Measurements from ENCODE around the gene LMNB1. TPM values are rescaled to one million over a fixed set of nuclear protein-coding genes. Genes with fewer than 3 reads are reported as not detected.
A peak's percentile ranks its signal among the peaks of the same experiment; 100 is the strongest.
"Not testable (repeated sequence)": the region's sequence is repeated elsewhere in the genome, so short reads cannot be mapped to it uniquely, and the experiment has no call there.

Gene LMNB1
- polyA plus RNA-seq, 1 donor, result 48.9 TPM

- no peaks in the 10 kb centered on the region for H3K27me3 ChIP-seq (ENCODE audit: control insufficient read depth, insufficient read depth, low read length)
- DNase-seq, result no peak
- H3K27ac ChIP-seq (ENCODE audit: low read length), result no peak overlapping the region
- no CpG with 5 or more reads among the region's 5 CpGs for WGBS (ENCODE audit: insufficient coverage, low lambda C conversion rate)
- no peaks in the 10 kb centered on the region for H3K9me3 ChIP-seq (ENCODE audit: control insufficient read depth, low read depth, low read length)
- no peak overlapping the region for H3K4me3 ChIP-seq (ENCODE audit: low read length)
- H3K4me1 ChIP-seq (ENCODE audit: control insufficient read depth, insufficient read depth, low read length), result no peaks in the 10 kb centered on the region
- H3K36me3 ChIP-seq (ENCODE audit: control insufficient read depth, insufficient read depth, low read length), result peaks cover 26% of the 10 kb centered on the region
Measured at GRCh38 chr5:126819253-126819652, 42.3 kb downstream of the LMNB1 start.

- Histone ChIP-seq H3K27ac (ENCODE audit: low read length) (no peak overlapping the region), H3K9me3 (ENCODE audit: control insufficient read depth, low read depth, low read length) (no peaks in the 10 kb centered on the region), H3K36me3 (ENCODE audit: control insufficient read depth, insufficient read depth, low read length) (peaks cover 45% of the 10 kb centered on the region), H3K27me3 (ENCODE audit: control insufficient read depth, insufficient read depth, low read length) (no peaks in the 10 kb centered on the region), H3K4me3 (ENCODE audit: low read length) (no peak overlapping the region), H3K4me1 (ENCODE audit: control insufficient read depth, insufficient read depth, low read length) (no peaks in the 10 kb centered on the region)
- no peak for DNase-seq
- 100% methylated on average over 1 of the region's 3 CpGs for WGBS (ENCODE audit: insufficient coverage, low lambda C conversion rate)
Measured at GRCh38 chr5:126826619-126827215, 49.8 kb downstream of the LMNB1 start.

GRCh38 chr5:126829098-126829497, 52.2 kb downstream of the LMNB1 start:
- no peaks in the 10 kb centered on the region for H3K9me3 ChIP-seq (ENCODE audit: control insufficient read depth, low read depth, low read length)
- no peaks in the 10 kb centered on the region for H3K4me1 ChIP-seq (ENCODE audit: control insufficient read depth, insufficient read depth, low read length)
- H3K4me3 ChIP-seq (ENCODE audit: low read length), result no peak overlapping the region
- H3K27ac ChIP-seq (ENCODE audit: low read length), result no peak overlapping the region
- WGBS (ENCODE audit: insufficient coverage, low lambda C conversion rate), result no CpG with 5 or more reads among the region's 5 CpGs
- peaks cover 55% of the 10 kb centered on the region for H3K36me3 ChIP-seq (ENCODE audit: control insufficient read depth, insufficient read depth, low read length)
- H3K27me3 ChIP-seq (ENCODE audit: control insufficient read depth, insufficient read depth, low read length), result no peaks in the 10 kb centered on the region
- no peak for DNase-seq

GRCh38 chr5:126830061-126830460, 53.1 kb downstream of the LMNB1 start:
- Histone ChIP-seq H3K4me3 (ENCODE audit: low read length) (no peak overlapping the region), H3K9me3 (ENCODE audit: control insufficient read depth, low read depth, low read length) (no peaks in the 10 kb centered on the region), H3K27me3 (ENCODE audit: control insufficient read depth, insufficient read depth, low read length) (no peaks in the 10 kb centered on the region), H3K4me1 (ENCODE audit: control insufficient read depth, insufficient read depth, low read length) (no peaks in the 10 kb centered on the region), H3K36me3 (ENCODE audit: control insufficient read depth, insufficient read depth, low read length) (peaks cover 59% of the 10 kb centered on the region), H3K27ac (ENCODE audit: low read length) (no peak overlapping the region)
- no CpG with 5 or more reads among the region's 5 CpGs for WGBS (ENCODE audit: insufficient coverage, low lambda C conversion rate)
- no peak for DNase-seq

- Histone ChIP-seq H3K27ac (ENCODE audit: low read length) (no peak overlapping the region), H3K27me3 (ENCODE audit: control insufficient read depth, insufficient read depth, low read length) (no peaks in the 10 kb centered on the region), H3K4me3 (ENCODE audit: low read length) (no peak overlapping the region), H3K9me3 (ENCODE audit: control insufficient read depth, low read depth, low read length) (no peaks in the 10 kb centered on the region), H3K36me3 (ENCODE audit: control insufficient read depth, insufficient read depth, low read length) (peaks cover 49% of the 10 kb centered on the region), H3K4me1 (ENCODE audit: control insufficient read depth, insufficient read depth, low read length) (no peaks in the 10 kb centered on the region)
- no CpG with 5 or more reads among the region's 1 CpG for WGBS (ENCODE audit: insufficient coverage, low lambda C conversion rate)
- DNase-seq, result peak in 1 of 2 donors; percentile 73
Measured at GRCh38 chr5:126831156-126831555, 54.2 kb downstream of the LMNB1 start.

GRCh38 chr5:126836778-126837177, 59.8 kb downstream of the LMNB1 start:
- no peaks in the 10 kb centered on the region for H3K9me3 ChIP-seq (ENCODE audit: control insufficient read depth, low read depth, low read length)
- H3K4me1 ChIP-seq (ENCODE audit: control insufficient read depth, insufficient read depth, low read length), result no peaks in the 10 kb centered on the region
- peaks cover 17% of the 10 kb centered on the region for H3K36me3 ChIP-seq (ENCODE audit: control insufficient read depth, insufficient read depth, low read length)
- no peaks in the 10 kb centered on the region for H3K27me3 ChIP-seq (ENCODE audit: control insufficient read depth, insufficient read depth, low read length)
- no peak overlapping the region for H3K27ac ChIP-seq (ENCODE audit: low read length)
- H3K4me3 ChIP-seq (ENCODE audit: low read length), result no peak overlapping the region
- no peak for DNase-seq
- WGBS (ENCODE audit: insufficient coverage, low lambda C conversion rate), result 100% methylated on average over 1 of the region's 2 CpGs

- H3K36me3 ChIP-seq (ENCODE audit: control insufficient read depth, insufficient read depth, low read length), result peaks cover 14% of the 10 kb centered on the region
- H3K27me3 ChIP-seq (ENCODE audit: control insufficient read depth, insufficient read depth, low read length), result no peaks in the 10 kb centered on the region
- H3K4me3 ChIP-seq (ENCODE audit: low read length), result no peak overlapping the region
- H3K27ac ChIP-seq (ENCODE audit: low read length), result no peak overlapping the region
- WGBS (ENCODE audit: insufficient coverage, low lambda C conversion rate), result 100% methylated on average over 1 of the region's 4 CpGs
- DNase-seq, result no peak
- no peaks in the 10 kb centered on the region for H3K4me1 ChIP-seq (ENCODE audit: control insufficient read depth, insufficient read depth, low read length)
- no peaks in the 10 kb centered on the region for H3K9me3 ChIP-seq (ENCODE audit: control insufficient read depth, low read depth, low read length)
Measured at GRCh38 chr5:126837242-126837641, 60.3 kb downstream of the LMNB1 start.

- Histone ChIP-seq H3K4me3 (ENCODE audit: low read length) (no peak overlapping the region), H3K4me1 (ENCODE audit: control insufficient read depth, insufficient read depth, low read length) (no peaks in the 10 kb centered on the region), H3K36me3 (ENCODE audit: control insufficient read depth, insufficient read depth, low read length) (peaks cover 13% of the 10 kb centered on the region), H3K27ac (ENCODE audit: low read length) (no peak overlapping the region), H3K27me3 (ENCODE audit: control insufficient read depth, insufficient read depth, low read length) (no peaks in the 10 kb centered on the region), H3K9me3 (ENCODE audit: control insufficient read depth, low read depth, low read length) (no peaks in the 10 kb centered on the region)
- no CpG with 5 or more reads among the region's 7 CpGs for WGBS (ENCODE audit: insufficient coverage, low lambda C conversion rate)
- no peak for DNase-seq
Measured at GRCh38 chr5:126837906-126838539, 61.1 kb downstream of the LMNB1 start.

- WGBS (ENCODE audit: insufficient coverage, low lambda C conversion rate), result 92% methylated on average over 4 of the region's 7 CpGs
Measured at GRCh38 chr5:126839407-126839806, 62.5 kb downstream of the LMNB1 start.

GRCh38 chr5:126843375-126843774, 66.4 kb downstream of the LMNB1 start:
- H3K4me3 ChIP-seq (ENCODE audit: low read length); H3K36me3 ChIP-seq (ENCODE audit: control insufficient read depth, insufficient read depth, low read length); H3K27me3 ChIP-seq (ENCODE audit: control insufficient read depth, insufficient read depth, low read length); H3K9me3 ChIP-seq (ENCODE audit: control insufficient read depth, low read depth, low read length); H3K4me1 ChIP-seq (ENCODE audit: control insufficient read depth, insufficient read depth, low read length); DNase-seq; H3K27ac ChIP-seq (ENCODE audit: low read length): not testable (repeated sequence)
- WGBS (ENCODE audit: insufficient coverage, low lambda C conversion rate), result no CpG with 5 or more reads among the region's 11 CpGs

More at GRCh38 chr5:126839407-126839806, 62.5 kb downstream of the LMNB1 start:
- not testable (repeated sequence) for H3K36me3 ChIP-seq (ENCODE audit: control insufficient read depth, insufficient read depth, low read length); H3K4me1 ChIP-seq (ENCODE audit: control insufficient read depth, insufficient read depth, low read length); H3K27me3 ChIP-seq (ENCODE audit: control insufficient read depth, insufficient read depth, low read length); DNase-seq; H3K9me3 ChIP-seq (ENCODE audit: control insufficient read depth, low read depth, low read length); H3K4me3 ChIP-seq (ENCODE audit: low read length); H3K27ac ChIP-seq (ENCODE audit: low read length)

Data from large intestine (tissue), 3 donors.